Measurements from ENCODE around the gene HYOU1.
"Not testable (repeated sequence)": the region's sequence is repeated elsewhere in the genome, so short reads cannot be mapped to it uniquely, and the experiment has no call there.

The HYOU1 gene

GRCh38 chr11:119019996-119020395, 37.0 kb downstream of the HYOU1 start:
- no peak for DNase-seq (ENCODE audit: low read depth in 1 of 2, low spot score in 1 of 2)

GRCh38 chr11:119018074-119018938, 38.7 kb downstream of the HYOU1 start, which contains the start of the genes RPS25 and TRAPPC4:
TSS of gene RPS25 (minus strand) at chr11:119018343. CDS start at chr11:119018284, 59 bp downstream.
TSS of gene TRAPPC4 (plus strand) at chr11:119018766. CDS start at chr11:119018796, 30 bp downstream.
- peak; percentile 85 to 86 for DNase-seq (ENCODE audit: low read depth in 1 of 2, low spot score in 1 of 2)

- not testable (repeated sequence) for DNase-seq (ENCODE audit: low read depth in 1 of 2, low spot score in 1 of 2)
Measured at GRCh38 chr11:119017377-119017776, 39.6 kb downstream of the HYOU1 start.

- no peak for DNase-seq (ENCODE audit: low read depth in 1 of 2, low spot score in 1 of 2)
Measured at GRCh38 chr11:119016216-119017009, 40.6 kb downstream of the HYOU1 start.

GRCh38 chr11:119015054-119015611, 41.9 kb downstream of the HYOU1 start:
- no peak for DNase-seq (ENCODE audit: low read depth in 1 of 2, low spot score in 1 of 2)

- DNase-seq (ENCODE audit: low read depth in 1 of 2, low spot score in 1 of 2): no peak
Measured at GRCh38 chr11:119014209-119014924, 42.6 kb downstream of the HYOU1 start.

GRCh38 chr11:119012629-119013170, 44.3 kb downstream of the HYOU1 start:
- DNase-seq (ENCODE audit: low read depth in 1 of 2, low spot score in 1 of 2): no peak

- DNase-seq (ENCODE audit: low read depth in 1 of 2, low spot score in 1 of 2): no peak
Measured at GRCh38 chr11:119011476-119012053, 45.4 kb downstream of the HYOU1 start.

- DNase-seq (ENCODE audit: low read depth in 1 of 2, low spot score in 1 of 2): no peak
Measured at GRCh38 chr11:119006656-119007055, 50.3 kb downstream of the HYOU1 start.

- no peak for DNase-seq (ENCODE audit: low read depth in 1 of 2, low spot score in 1 of 2)
Measured at GRCh38 chr11:119000906-119001305, 56.1 kb downstream of the HYOU1 start.

GRCh38 chr11:118998822-118999221, 58.2 kb downstream of the HYOU1 start:
- no peak for DNase-seq (ENCODE audit: low read depth in 1 of 2, low spot score in 1 of 2)

- no peak for DNase-seq (ENCODE audit: low read depth in 1 of 2, low spot score in 1 of 2)
Measured at GRCh38 chr11:118998388-118998717, 58.7 kb downstream of the HYOU1 start.

GRCh38 chr11:118997627-118998387, 59.2 kb downstream of the HYOU1 start, which contains the start of gene CENATAC:
TSS of gene CENATAC (plus strand) at chr11:118998138. CDS start at chr11:118998198, 60 bp downstream.
- peak; percentile 92 to 93 for DNase-seq (ENCODE audit: low read depth in 1 of 2, low spot score in 1 of 2)

- DNase-seq (ENCODE audit: low read depth in 1 of 2, low spot score in 1 of 2): no peak
Measured at GRCh38 chr11:118996926-118997626, 59.9 kb downstream of the HYOU1 start.
